Bronchial epithelial cell (primary cell): Measurements from ENCODE around the gene TALDO1. TPM values are rescaled to one million over a fixed set of nuclear protein-coding genes. Genes with fewer than 3 reads are reported as not detected.

Source experiments
- DNase-seq: peaks from one replicate; pipeline ENCODE4 v3.0.0-alpha.2; 2010; ENCODE audit warnings: low read depth
- FAIRE-seq: peaks from 2 replicates; lab custom pipeline; 2011; peaks lifted over from hg19 to GRCh38; lab: Jason Lieb, UNC
- H3K27me3 ChIP-seq: 2 replicates; pipeline ENCODE4 v1.5.1; 2011; ENCODE audit warnings: low read length; ENCODE audit not compliant: control insufficient read depth, insufficient read depth
- H3K36me3 ChIP-seq: 2 replicates; pipeline ENCODE4 v1.5.1; 2011; ENCODE audit warnings: low read length; ENCODE audit not compliant: control insufficient read depth, insufficient read depth
- H3K4me3 ChIP-seq: 2 replicates; pipeline ENCODE4 v1.5.1; 2011; ENCODE audit warnings: mild to moderate bottlenecking, low read depth, low read length, control low read depth
- total RNA-seq: library from RNA; depleted of rRNA; stranded (reverse); fragments of >200 nt; gene quantifications from 2 replicates; pipeline ENCODE4 v1.2.1, GENCODE V29; 2014
- TF ChIP-seq, protein P1 (sequence below): IDR thresholded peaks from 2 replicates; pipeline ENCODE4 v1.5.1; 2011; ENCODE audit warnings: mild to moderate bottlenecking, moderate library complexity, low read length, control low read depth, inconsistent platforms; ENCODE audit not compliant: insufficient read depth, severe bottlenecking

Gene TALDO1
- total RNA-seq, 1 donor from 2014 or later, result 253 TPM

DNA sequence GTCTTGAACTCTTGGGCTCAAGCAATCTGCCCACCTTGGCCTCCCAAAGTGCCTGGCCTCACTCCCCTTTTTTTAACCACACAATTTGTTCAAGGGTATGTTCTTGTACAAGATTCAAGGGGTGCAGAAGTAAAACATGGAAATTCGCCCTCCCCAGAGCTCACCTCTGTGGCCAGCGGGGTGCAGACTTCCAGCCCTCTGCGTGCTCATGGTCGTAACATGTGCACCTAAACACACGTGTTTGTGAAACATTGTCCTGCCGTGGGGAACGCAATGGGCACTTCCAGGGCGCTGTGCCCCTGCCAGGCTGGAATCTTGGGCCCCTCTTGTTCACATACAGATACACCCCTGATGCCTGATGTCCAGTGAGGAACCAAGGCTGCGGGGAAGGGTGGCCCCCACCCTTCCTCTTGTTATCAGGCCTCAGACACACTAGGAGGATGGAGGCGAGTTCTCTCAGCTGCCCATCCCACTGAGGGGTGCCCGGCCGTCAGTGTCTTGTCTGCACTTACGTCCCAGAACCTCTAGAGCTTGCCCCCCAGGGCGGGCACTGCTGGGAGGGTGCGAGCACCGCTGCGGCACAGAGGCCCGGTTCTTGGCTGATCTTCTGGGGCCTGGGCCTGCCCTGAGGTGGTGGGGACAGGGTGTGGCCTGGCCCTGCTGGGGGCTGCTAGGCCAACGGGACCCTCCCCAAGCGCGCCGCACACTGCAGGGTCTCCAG lies 45.4 kb upstream of the TALDO1 start:
- Histone ChIP-seq H3K27me3 (no peaks in the 10 kb centered on the region), H3K4me3 (no peak overlapping the region), H3K36me3 (peaks cover 13% of the 10 kb centered on the region)
- DNase-seq, result no peak
- no peak for FAIRE-seq
- TF ChIP-seq, protein P1, sequence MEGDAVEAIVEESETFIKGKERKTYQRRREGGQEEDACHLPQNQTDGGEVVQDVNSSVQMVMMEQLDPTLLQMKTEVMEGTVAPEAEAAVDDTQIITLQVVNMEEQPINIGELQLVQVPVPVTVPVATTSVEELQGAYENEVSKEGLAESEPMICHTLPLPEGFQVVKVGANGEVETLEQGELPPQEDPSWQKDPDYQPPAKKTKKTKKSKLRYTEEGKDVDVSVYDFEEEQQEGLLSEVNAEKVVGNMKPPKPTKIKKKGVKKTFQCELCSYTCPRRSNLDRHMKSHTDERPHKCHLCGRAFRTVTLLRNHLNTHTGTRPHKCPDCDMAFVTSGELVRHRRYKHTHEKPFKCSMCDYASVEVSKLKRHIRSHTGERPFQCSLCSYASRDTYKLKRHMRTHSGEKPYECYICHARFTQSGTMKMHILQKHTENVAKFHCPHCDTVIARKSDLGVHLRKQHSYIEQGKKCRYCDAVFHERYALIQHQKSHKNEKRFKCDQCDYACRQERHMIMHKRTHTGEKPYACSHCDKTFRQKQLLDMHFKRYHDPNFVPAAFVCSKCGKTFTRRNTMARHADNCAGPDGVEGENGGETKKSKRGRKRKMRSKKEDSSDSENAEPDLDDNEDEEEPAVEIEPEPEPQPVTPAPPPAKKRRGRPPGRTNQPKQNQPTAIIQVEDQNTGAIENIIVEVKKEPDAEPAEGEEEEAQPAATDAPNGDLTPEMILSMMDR, result no peak

DNA sequence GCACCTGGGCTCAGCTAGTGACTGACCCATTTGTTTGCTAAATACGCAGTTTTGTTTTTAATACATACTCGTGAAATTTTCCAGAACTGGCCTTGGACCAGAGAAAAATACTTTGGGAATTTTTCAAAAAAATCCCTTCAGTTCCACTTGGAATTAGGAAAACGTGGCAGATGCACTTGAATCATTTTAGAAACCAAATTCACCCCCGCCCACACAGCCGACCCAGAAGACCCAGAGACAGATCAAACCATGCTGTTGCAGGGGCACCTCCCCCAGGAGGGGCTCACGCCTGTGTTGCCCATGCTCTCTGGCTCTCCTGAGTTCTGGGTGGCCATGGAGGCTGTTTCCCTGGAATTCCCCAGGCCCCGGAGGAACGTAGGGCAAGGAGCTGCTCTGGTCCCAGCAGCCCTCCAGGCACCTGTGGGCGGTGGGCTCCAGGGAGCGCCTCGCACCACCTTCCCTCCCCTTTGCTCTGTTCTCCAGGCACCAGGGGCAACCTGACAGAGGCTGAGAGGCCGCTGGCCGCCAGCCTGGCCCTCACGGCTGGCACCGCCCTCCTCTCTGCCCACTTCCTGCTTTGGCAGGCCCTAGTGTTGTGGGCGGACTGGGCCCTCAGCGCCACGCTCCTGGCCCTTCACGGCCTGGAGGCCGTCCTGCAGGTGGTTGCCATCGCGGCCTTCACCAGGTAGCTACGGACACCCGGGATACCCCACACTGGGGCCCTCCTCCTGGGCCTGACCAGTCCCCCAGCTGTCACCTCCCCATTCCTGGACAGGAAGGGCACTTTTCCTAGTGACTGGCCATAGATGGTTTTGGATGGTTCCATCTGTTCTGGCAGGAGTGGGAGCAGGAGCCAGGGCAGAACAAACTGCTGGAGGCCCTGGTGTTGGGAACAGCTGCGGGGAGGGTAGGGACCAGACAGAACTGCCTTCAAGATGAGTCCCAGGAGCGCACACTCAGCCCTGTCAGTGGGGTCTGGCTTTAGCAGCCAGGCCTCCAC lies 44.5 kb upstream of the TALDO1 start:
- FAIRE-seq, result no peak
- no peak overlapping the region for H3K4me3 ChIP-seq
- peak; percentile 17 for DNase-seq
- peaks cover 17% of the 10 kb centered on the region for H3K36me3 ChIP-seq
- no peaks in the 10 kb centered on the region for H3K27me3 ChIP-seq
- TF ChIP-seq, protein P1, result no peak

DNA sequence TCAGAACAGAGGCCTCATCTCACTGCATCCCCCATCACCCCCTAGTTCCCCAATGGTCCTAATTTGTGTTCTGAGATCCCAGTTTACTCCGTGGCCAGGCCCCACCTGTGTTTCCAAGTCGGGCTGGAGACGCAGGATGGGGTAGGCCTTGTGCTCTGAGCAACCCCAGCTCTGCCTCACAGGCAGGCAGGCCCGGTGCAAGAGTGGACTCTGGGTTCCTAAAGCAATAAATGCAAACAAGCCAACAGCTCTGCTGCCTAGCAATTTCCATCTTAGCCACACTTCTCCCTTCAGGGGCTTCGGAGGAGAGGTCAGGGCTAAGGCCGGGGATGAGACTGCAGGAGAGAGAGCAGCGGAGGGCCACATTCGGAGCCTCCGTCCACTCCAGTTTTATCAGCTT lies 43.8 kb upstream of the TALDO1 start:
- TF ChIP-seq, protein P1, result no peak
- no peak overlapping the region for H3K4me3 ChIP-seq
- no peak for DNase-seq
- FAIRE-seq, result no peak
- no peaks in the 10 kb centered on the region for H3K27me3 ChIP-seq
- H3K36me3 ChIP-seq, result peaks cover 22% of the 10 kb centered on the region

DNA sequence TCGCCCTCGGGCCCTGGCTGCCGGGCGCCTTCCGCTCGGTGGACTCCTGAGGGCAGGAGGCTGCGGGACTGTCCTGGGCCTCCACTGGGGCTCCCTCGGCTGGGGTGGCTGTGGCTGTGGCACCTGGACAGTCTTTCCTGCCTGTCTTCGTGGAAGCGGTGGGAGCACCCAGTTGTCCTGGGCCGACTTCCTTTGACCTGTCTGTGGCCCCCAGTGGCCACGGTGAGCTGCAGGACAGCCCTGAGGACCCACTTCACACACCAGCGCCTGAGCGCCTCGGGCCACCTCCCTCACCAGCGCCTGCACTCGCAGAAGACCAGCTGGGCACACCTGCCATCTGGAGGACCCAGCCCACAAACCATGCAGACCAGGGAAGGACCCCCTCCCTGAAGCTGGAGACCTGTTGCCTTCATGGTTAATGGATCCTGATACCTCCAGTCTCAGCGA lies 43.0 kb upstream of the TALDO1 start:
- DNase-seq, result no peak
- FAIRE-seq, result no peak
- peaks cover 25% of the 10 kb centered on the region for H3K36me3 ChIP-seq
- TF ChIP-seq, protein P1, result no peak
- no peaks in the 10 kb centered on the region for H3K27me3 ChIP-seq
- H3K4me3 ChIP-seq, result no peak overlapping the region

DNA sequence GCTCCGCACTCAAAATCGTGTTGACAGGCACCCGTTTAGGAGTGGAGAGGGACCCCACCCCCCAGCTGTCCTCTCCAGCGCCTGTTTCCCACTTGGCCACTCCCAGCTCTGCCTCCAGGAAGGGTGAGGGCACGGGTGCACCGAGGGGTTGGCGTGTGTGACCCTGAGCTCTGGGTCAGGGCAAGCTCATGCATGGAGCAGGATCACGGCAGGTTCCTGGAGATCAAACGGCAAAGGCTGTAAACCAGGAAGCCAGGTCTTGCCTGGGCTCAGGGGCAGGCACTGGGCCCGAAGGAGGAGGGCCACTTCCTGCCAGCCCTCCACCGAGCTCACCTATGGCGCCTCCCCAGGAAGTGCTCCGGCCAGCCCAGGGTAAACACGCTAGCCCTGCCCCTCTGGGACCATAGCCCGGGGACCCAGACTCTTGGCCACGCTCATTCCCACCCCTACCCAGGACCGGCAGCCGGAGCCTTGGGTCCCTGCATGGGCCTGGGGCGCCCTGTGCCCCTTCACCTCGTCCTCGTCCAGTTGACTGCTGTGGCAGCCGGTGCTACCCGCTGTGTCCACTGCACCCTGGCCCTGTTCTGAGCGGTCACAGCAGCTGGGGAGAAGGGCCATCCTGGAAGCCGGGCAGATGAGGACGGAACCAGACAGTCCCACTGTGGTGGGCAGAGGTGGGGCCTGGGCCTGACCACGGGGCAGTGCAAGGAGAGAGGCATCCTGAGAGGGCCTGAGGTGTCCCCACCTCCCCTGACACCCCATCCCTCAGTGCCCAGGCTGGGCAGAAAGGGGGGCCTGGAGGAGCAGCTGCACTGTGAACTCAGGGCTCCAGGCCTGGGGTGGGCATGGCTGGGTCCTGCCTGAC lies 42.3 kb upstream of the TALDO1 start:
- TF ChIP-seq, protein P1, result no peak
- FAIRE-seq, result no peak
- Histone ChIP-seq H3K36me3 (peaks cover 30% of the 10 kb centered on the region), H3K27me3 (no peaks in the 10 kb centered on the region), H3K4me3 (peak overlapping the region; percentile 93)
- DNase-seq, result peak; percentile 43
